Fibroblast of lung (primary cell): ENCODE results near the gene MYH9.

Experiments
- CTCF ChIP-seq, 2 donors: IDR thresholded peaks in 1 of 2; conservative IDR thresholded peaks in 1 of 2; 1 replicate in 1 of 2; 2 replicates in 1 of 2; pipeline ENCODE4 v1.5.1; 2011 to 2012; ENCODE audit warnings: low read length in 2 of 2, control low read depth in 1 of 2, inconsistent platforms in 1 of 2, low read depth in 1 of 2, mild to moderate bottlenecking in 1 of 2
- EZH2 ChIP-seq: IDR thresholded peaks from 2 replicates; pipeline ENCODE4 v1.5.1; 2012; ENCODE audit warnings: low read length, control low read depth, mild to moderate bottlenecking; ENCODE audit errors: missing control alignments

GRCh38 chr22:36362075-36362474 lies 25.7 kb downstream of the MYH9 start:
- TF ChIP-seq CTCF (conservative IDR thresholded peaks at IDR 0.05 in 1 of 2, IDR thresholded peaks at IDR 0.05 in 1 of 2; ENCODE audit: low read depth in 1 of 2, low read length in 2 of 2), result no peak
- TF ChIP-seq EZH2, result no peak
